Prostate gland (tissue), 2 donors: ENCODE results near the gene TAF3.

Experiments used
- POLR2AphosphoS5 ChIP-seq: sonication (generic); formaldehyde crosslinking; IDR thresholded peaks from one replicate; pipeline ENCODE4 v1.6.1; 2017; ENCODE audit warnings: antibody characterized with exemption
- TF ChIP-seq, protein P1 (sequence below), 4 experiments: fragments of 200-600 bp in 2 of 4; fragments of 450-650 bp in 2 of 4; sonication (generic) in 2 of 4; IDR thresholded peaks; 1 replicate in 3 of 4; 2 replicates in 1 of 4; pipeline ENCODE4 v1.5.1; 2016 to 2019; ENCODE audit warnings: antibody characterized with exemption in 4 of 4, mild to moderate bottlenecking in 2 of 4, moderate library complexity in 2 of 4

DNA sequence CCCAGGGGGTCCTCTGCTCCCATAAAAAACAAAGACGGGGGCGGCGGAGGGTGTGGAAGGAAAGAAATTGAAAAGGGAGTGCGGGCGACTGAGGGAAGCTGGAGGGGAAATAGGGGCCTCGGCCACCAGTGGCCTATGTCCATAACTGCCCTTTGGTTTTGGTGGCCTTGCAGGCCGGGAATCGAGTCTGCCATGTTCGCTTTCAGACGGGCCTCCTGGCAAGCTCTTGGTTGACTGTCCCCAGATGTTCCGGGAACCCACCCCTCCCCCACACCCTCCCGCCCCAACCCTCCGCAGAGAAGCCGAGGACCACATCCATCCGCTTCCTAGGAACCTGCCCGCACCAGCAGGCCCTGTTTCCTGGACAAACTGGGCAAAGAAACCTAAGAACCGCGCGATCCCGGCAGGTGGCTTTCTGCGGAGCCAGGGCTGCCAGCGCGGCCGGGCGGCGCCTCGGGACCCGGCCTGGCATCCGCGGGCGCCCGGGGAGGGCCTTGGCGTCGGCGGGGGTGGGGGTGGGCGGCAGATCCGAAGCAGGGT, 216.2 kb downstream of the TAF3 start:
- TF ChIP-seq, protein P1, sequence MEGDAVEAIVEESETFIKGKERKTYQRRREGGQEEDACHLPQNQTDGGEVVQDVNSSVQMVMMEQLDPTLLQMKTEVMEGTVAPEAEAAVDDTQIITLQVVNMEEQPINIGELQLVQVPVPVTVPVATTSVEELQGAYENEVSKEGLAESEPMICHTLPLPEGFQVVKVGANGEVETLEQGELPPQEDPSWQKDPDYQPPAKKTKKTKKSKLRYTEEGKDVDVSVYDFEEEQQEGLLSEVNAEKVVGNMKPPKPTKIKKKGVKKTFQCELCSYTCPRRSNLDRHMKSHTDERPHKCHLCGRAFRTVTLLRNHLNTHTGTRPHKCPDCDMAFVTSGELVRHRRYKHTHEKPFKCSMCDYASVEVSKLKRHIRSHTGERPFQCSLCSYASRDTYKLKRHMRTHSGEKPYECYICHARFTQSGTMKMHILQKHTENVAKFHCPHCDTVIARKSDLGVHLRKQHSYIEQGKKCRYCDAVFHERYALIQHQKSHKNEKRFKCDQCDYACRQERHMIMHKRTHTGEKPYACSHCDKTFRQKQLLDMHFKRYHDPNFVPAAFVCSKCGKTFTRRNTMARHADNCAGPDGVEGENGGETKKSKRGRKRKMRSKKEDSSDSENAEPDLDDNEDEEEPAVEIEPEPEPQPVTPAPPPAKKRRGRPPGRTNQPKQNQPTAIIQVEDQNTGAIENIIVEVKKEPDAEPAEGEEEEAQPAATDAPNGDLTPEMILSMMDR (IDR thresholded peaks at IDR 0.05), result no peak
- no peak for TF ChIP-seq POLR2AphosphoS5
